GM13977 (cell line): ENCODE measurements around the gene DENND2C.

Source experiments
- DNase-seq: peaks from one replicate; pipeline ENCODE4 v3.0.0; 2012; ENCODE audit warnings: low spot score
- in situ Hi-C: fragments of 300-500 bp; cut with MboI; formaldehyde crosslinking; loops from one replicate; pipeline ENCODE4 v1.12.0; 2022; ENCODE audit warnings: low sequenced_read_pairs, low pct_unique_long_range_greater_than_20kb, mixed read lengths, inconsistent platforms; ENCODE audit not compliant: unreplicated experiment
- TF ChIP-seq, protein P1 (sequence below): IDR thresholded peaks from 2 replicates; pipeline ENCODE4 v1.5.1; 2012; ENCODE audit warnings: mild to moderate bottlenecking, control low read depth; ENCODE audit not compliant: insufficient read depth; ENCODE audit errors: extremely low read depth, missing control alignments

Gene DENND2C

DNA sequence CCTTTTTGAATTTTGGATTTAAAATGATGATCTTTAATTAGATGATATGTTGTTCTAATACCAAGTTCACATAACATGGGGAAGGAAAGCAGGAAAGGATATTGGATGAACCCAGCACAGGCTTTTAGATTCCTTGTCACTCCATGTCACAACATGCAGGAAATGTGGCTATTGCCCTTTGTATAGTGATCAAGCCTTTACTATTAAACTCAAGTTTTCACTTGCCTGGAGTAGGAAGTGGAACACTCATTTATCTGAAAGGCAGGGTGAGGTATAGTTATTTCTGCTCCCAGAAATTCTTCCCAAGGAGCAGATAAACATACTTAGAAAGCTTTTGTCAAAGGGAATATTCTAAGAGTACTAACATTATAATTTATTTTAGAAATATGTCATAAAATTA is 51.2 kb downstream of the DENND2C start:
- TF ChIP-seq, protein P1, sequence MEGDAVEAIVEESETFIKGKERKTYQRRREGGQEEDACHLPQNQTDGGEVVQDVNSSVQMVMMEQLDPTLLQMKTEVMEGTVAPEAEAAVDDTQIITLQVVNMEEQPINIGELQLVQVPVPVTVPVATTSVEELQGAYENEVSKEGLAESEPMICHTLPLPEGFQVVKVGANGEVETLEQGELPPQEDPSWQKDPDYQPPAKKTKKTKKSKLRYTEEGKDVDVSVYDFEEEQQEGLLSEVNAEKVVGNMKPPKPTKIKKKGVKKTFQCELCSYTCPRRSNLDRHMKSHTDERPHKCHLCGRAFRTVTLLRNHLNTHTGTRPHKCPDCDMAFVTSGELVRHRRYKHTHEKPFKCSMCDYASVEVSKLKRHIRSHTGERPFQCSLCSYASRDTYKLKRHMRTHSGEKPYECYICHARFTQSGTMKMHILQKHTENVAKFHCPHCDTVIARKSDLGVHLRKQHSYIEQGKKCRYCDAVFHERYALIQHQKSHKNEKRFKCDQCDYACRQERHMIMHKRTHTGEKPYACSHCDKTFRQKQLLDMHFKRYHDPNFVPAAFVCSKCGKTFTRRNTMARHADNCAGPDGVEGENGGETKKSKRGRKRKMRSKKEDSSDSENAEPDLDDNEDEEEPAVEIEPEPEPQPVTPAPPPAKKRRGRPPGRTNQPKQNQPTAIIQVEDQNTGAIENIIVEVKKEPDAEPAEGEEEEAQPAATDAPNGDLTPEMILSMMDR = no peak
- in situ Hi-C loops = no loop called here
- DNase-seq = no peak

DNA sequence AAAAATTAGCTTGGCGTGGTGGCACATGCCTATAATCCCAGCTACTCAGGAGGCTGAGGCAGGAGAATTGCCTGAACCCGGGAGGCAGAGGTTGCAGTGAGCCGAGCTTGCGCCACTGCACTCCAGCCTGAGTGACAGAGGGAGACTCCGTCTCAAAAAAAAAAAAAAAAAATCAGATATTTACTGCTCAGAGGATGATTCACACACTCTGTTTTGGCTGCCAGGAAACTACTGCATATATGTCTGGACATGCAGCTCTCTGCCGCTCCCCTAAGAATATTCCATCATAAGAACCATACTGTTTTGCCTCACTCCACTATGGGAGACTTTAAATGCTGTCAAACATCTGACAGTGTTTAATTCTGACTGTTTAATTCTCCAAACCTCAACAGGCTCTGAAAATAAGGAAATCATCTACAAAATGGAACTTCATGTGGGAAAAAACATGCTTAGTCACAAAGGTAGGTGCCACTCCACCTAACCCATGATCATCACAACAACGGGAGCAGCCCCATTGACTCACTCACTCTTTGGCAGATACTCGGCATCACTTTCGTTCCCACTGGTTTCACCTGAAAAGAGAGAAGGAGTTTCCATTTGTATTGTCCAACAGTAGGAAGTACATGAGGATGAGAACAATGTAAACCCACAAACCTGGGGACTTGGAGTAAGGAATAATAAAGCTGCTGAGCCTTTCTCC is 59.2 kb downstream of the DENND2C start:
- TF ChIP-seq, protein P1 = no peak
- no peak for DNase-seq
- in situ Hi-C loops = no loop called here

- in situ Hi-C loops = no loop called here
- DNase-seq = no peak
- TF ChIP-seq, protein P1 = no peak
These were observed 60.0 kb downstream of the DENND2C start for GRCh38 chr1:114609826-114610225.

DNA sequence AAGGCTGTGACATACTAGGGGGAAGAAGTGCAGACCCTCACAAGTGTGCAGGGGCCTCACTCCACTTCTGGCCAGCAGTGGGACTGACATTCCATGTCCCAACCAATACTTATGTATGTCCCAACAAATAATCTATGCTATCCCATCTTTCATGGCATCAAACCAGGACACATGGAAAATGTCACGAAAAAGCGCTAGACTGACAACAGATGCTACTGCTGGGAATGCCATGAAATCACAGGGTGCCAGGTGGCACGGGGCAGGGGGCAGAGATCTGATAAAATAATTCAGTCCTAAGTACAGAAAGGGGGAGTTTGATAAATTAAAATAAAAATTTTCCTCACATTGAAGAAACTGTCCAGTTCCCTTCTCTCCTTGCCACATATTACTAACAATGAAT is 60.8 kb downstream of the DENND2C start:
- in situ Hi-C loops = no loop called here
- TF ChIP-seq, protein P1 = no peak
- DNase-seq = no peak

GRCh38 chr1:114607223-114607622 is 62.6 kb downstream of the DENND2C start:
- DNase-seq = no peak
- TF ChIP-seq, protein P1 = no peak
- in situ Hi-C loops = no loop called here

DNA sequence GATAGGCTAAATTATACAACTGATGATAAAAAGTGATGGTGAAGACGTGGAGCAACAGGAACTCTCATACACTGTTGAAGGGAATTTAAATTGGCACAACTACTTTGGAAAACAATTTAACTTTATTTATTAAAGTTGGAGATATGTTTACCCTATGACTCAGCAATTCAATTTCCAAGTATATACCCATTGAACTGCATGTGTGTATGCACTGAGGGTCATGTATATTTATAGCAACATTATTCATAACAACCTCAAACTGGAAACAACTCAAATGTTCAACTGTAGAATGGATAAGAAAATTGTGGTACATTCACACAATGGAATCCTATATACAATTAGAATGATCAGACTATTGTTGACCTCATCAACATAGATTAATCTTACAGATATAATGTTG is 71.9 kb downstream of the DENND2C start:
- DNase-seq = no peak
- in situ Hi-C loops = no loop called here
- TF ChIP-seq, protein P1 = no peak
